ENCODE measurements around the gene TSPAN5. TPM values are rescaled to one million over a fixed set of nuclear protein-coding genes. Genes with fewer than 3 reads are reported as not detected.
"Not testable (repeated sequence)": the region's sequence is repeated elsewhere in the genome, so short reads cannot be mapped to it uniquely, and the experiment has no call there.

Gene TSPAN5
- total RNA-seq = 21.8 and 24.3 TPM in 2 replicates

DNA sequence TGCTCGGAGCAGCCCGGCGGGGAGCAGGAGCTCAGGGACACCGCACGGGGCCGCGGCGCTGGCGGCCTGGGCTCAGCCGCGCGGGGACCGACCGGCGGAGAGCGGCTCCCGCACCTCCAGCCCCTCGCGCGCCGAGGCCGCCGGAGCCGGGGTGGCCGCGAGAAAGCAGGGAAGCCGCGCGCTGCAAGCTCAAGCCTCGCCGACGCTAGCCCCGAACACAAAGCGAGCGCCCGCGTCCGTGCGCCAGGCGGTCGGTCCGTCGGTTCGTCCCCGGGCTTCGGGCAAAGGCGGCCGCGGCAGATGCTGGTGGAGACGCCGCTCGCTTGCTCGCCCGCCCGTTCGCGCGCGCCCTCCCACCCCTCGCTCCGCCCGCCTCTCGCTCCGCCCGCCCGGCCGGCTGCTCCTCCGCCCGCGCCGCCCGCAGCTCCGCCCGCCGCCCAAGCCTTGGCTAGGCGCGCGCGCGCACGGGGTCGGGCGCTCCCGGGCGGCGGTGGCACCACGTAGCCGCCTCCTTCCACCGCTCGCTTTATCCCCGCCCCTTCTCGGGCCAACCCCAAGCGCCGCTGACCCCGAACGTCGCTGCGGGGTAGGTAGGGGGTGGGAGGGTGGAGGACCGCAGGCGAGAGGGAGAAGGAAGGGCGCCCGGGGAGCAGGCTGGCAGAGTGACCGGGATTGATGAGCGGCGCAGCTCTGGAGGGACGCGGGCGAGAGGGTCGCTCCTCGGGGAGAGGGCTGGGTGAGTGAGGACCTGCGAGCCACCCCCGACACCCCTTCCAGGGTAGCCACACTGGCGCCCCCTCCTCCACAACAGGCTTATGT lies at the start of gene TSPAN5:
TSPAN5 (minus strand) TSS at position 325 of the 819 bp plus-strand sequence.
- intact Hi-C loops (cut with micrococcal nuclease) = loop anchor here (1.0 to 5.0 kb wide), 6 partner anchors 19 to 516 kb away; partner anchors contain the start of genes EIF4E, METAP1 and STPG2

DNA sequence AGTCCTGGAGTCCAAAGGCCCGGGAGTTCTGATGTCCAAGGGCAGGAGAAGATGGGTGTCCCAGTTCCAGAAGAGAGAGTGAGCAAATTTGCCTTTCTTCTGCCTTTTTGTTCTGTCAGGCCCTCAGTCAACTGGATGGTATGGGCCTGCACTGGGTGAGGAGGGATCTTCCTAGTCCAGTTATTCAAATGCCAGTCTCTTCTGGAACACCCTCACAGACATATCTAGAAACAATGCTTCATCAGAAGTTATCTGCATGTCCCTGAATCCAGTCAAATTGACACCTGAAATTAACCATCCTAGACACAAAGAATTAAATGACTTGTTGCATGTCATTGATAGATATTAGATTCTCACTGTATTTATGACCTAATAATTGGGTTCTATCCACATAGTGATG lies 48.5 kb upstream of the TSPAN5 start:
- intact Hi-C loops (cut with micrococcal nuclease) = loop anchor here (1.0 kb wide), 4 partner anchors 18 to 260 kb away; partner anchors contain the start of gene EIF4E

DNA sequence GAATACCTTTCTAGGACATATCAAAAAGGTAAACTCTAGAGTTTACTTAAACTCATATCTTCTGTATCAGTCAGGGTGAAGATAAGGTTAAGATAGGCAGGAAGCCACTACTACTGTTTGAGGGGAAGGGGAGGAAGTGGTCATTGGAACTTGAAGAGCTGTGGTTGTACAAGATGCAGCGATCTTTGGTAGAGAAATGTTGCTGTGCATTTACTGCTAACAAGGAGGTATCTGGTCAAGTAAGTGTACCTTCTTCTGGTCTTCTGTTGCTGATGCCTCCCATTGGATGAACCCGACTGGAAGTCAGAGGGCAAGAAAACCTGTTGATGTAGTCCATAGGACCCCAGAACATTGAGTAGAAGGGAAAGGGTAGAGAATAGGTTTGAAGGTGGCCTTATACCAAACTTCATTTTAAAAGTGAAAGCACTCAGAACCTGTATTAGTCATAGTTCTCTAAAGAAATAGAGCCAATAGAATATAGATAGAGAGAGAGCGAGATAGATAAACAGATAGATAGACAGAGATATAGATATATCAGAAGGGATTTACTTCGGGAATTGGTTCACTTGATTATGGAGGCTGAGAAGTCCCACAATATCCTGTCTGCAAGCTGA lies 47.9 kb upstream of the TSPAN5 start:
- intact Hi-C loops (cut with micrococcal nuclease) = loop anchor here (1.0 kb wide), 4 partner anchors 17 to 259 kb away; partner anchors contain the start of gene EIF4E

DNA sequence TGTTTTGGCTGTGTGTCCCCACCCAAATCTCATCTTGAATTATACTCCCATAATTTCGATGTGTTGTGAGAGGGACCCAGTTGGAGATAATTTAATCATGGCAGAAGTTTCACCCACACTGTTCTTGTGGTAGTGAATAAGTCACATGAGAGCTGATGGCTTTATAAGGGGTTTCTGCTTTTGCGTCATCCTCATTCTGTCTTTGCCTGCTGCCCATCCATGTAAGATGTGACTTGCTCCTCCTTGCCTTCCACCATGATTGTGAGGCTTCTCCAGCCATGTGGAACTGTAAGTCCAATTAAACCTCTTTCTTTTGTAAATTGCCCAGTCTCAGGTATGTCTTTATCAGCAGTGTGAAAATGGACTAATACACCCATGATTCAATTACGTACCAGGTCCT lies 47.2 kb upstream of the TSPAN5 start:
- intact Hi-C loops (cut with micrococcal nuclease) = not testable (repeated sequence)

DNA sequence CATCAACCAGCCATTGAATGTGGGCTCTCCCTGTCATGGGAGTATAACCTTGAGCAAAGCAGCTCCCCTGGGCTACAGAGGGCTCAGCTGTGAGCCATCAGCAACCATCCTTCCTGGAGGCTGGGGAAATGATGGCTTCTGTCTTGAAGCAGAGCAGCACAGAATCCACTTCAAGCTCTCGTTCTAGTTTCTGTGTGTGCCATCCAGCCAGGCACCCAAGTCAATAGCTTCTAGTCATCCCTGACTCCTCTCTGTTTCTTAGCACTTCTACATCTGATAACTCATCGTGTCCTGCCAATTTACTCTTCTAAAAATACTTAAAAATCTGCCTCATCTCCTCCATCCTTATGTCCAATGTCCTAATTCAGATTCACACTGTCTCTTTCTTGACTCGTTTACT lies 42.2 kb upstream of the TSPAN5 start:
- intact Hi-C loops (cut with micrococcal nuclease) = no loop called here

- intact Hi-C loops (cut with micrococcal nuclease) = no loop called here
Measured at GRCh38 chr4:98694076-98694475, 35.7 kb upstream of the TSPAN5 start.

GRCh38 chr4:98692411-98692810 lies 34.0 kb upstream of the TSPAN5 start:
- intact Hi-C loops (cut with micrococcal nuclease) = no loop called here

DNA sequence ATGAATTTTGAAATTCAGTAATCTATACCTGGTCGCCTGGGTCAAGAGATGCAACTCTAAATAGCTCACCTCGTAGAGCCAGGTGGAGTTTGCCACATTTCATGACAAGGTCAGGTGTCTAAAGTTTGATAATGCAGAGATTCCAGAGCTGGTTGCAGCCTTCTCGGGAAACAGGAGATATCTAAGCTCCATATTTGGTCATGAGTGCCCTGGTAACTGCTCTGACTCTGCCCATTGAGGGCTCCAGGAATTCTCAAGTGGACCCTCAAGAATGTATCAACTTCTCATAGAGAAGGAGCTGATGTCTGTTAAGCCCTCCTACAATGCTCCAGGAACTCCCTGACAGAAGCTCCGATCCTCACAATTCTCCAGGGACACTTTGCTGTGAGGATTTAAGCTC lies 33.2 kb upstream of the TSPAN5 start:
- intact Hi-C loops (cut with micrococcal nuclease) = no loop called here

DNA sequence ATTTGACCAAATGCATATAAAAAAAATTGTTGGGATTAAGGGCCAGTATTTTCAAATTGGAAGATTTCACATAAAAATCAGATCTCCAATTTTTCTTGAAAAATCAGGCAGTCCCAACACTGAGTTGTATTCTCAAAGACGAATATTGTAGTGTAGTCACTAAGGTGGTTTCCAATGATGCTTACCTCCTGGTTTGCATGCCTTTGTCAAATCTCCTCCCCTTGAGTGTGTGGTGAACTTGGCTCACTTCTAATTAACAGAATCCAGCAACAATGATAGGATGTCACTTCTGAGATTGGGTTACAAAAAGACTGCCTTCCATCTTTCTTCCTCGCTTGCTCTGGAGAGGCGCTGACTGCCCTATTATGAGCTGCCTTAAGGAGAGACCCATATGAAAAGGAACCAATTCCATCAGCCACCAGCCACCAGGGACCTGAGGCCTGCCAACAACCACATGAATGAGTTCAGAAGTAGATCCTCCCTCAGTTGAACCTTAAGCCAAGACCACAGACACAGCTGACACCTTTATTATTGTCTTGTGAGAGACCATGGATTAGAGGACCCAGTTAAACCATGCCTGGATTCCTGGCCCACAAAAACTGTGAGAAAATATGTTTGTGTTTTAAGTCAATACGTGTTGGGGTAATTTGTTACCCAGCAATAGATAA lies 31.2 kb upstream of the TSPAN5 start:
- intact Hi-C loops (cut with micrococcal nuclease) = loop anchor here (1.0 kb wide), 2 partner anchors 17 to 26 kb away; no protein-coding TSS in a partner anchor

- intact Hi-C loops (cut with micrococcal nuclease) = loop anchor here (1.0 kb wide), 2 partner anchors 18 to 25 kb away; no protein-coding TSS in a partner anchor
Measured at GRCh38 chr4:98688411-98689290, 30.2 kb upstream of the TSPAN5 start.

DNA sequence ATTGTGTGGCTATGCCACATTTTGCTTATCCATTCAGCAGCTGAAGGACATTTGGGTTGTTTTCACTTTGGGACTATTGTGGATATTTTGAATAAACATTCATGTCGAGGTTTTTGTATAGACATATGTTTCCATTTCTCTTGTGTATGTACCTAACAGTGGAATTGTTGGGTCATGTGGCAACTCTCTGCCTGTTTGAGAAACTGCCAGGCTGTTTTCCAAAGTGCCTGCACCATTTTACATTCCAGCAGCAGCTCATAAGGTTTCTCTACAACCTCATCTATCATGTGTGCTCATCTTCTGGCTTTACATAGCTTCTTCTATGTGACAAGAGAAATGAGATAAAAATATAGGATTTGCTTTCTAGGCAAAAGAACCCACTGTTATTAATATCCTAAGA lies 29.5 kb upstream of the TSPAN5 start:
- intact Hi-C loops (cut with micrococcal nuclease) = no loop called here

DNA sequence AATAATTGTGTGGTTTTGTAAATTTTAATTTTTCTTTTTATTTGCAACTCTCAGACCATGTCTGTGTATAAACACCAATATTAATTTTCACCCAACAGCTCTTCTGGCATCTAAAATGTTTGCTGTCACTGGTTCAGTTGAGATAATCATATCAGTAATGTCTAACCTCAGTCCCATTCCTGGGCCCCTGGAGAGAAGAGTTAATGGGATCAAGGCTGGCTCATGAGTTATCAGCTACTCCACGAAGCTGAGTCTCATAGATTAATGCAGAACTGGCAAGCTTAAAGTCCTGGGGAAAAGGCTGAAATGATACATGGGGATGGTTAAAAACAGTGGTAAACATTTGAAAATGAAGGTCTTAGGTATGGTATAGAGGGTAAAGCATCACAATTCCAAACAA lies 28.4 kb upstream of the TSPAN5 start:
- intact Hi-C loops (cut with micrococcal nuclease) = no loop called here

GRCh38 chr4:98686043-98686707 lies 27.8 kb upstream of the TSPAN5 start:
- intact Hi-C loops (cut with micrococcal nuclease) = no loop called here

DNA sequence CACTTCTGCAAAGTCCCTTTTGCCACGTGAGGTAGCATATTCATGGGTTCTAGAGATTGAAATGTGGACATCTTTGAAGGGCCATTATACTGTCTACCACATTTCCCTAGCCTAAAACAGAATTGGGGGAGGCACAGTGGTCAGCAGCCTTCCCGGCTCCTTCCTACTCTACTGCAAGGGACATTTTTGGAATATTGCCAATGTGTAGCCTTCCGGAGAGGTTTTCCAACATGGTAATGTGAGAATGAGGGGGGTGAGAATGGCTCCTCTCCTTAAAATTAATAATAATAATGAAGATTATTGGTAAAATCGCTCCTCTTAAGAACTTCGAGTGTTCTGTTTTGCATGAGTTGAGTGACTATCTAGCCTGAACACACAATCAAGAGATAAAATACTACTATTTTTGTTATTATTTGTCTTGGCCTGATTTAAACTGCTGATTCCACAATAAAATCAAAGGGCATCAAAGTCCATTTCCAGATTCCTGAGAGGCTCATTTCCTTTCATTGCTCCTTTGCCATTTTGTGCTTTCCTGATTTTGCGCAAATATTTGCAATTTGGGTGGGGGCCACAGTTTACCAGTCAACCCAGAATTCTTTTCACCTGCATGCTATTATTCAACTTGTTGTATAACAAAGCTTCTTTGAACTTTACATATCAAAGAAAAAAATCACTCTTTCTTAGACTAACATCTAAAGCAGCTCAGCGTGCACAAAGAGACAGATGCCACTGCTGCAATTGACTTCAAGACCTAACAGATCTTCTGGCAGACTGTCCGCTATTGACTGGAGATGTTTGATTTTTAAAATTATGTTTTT lies 27.0 kb upstream of the TSPAN5 start:
- intact Hi-C loops (cut with micrococcal nuclease) = no loop called here

GRCh38 chr4:98682719-98683118 lies 24.3 kb upstream of the TSPAN5 start:
- intact Hi-C loops (cut with micrococcal nuclease) = no loop called here

- intact Hi-C loops (cut with micrococcal nuclease) = no loop called here
Measured at GRCh38 chr4:98680806-98681205, 22.4 kb upstream of the TSPAN5 start.

- intact Hi-C loops (cut with micrococcal nuclease) = no loop called here
Measured at GRCh38 chr4:98679738-98680137, 21.3 kb upstream of the TSPAN5 start.

DNA sequence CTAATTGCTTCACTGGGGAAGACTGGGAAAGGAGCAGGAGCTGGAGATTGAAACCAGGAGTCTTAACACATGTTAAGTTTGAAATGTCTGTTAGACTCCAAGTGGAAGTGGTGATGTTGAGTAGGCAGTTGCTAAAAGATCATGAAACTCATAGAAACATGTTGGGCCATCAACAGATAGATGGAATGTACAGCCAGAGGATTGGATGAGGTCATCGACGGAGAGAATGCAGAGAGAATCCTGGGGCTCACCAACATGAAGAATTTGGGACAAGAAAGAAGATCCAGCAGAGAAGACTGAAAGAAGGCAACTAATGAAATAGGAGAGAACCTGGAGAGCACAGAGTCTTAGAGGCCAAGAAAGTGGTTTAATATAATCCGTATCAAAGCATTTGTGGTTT lies 19.4 kb upstream of the TSPAN5 start:
- intact Hi-C loops (cut with micrococcal nuclease) = no loop called here

DNA sequence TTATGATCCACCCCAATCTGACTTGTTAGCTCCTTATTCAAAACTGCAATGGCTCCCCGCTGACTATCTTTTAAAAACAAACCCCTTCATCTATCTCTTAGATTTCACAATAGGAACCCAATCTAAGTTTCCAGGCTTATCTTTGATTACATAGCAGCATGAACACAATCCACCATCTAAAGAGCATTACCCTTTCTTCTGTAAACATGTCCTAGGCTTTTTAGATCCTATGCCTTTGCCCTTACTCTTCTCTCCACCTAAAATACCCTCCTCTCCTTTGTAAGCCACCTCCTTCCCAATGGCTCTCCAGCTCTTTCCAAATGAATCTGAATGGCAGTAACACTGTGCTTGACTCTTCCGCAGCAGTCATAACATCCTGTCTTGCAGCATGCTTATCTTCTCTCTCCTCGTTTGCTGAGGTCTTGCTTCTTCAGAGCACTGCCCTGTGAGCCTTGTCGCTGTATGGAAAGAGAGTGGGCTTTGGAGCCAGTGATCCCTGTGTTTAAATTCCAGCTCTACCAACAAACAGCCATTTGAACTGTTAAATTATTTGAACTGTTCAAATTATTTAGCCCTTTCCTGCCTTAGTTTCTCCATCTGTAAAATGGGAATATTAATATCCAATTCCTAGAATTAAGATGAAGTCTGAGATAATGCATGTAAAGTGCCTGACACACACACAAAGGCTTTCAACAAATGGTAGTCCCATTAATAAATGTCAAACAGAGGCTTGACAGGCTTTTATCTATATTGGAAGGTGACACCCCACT lies 16.2 kb upstream of the TSPAN5 start:
- intact Hi-C loops (cut with micrococcal nuclease) = no loop called here
